Embryonic facial prominence (tissue), 1 donor: Measurements from ENCODE around the gene WEE1.
"Not testable (repeated sequence)": the region's sequence is repeated elsewhere in the genome, so short reads cannot be mapped to it uniquely, and the experiment has no call there.

Source experiments
- DNase-seq: peaks from one replicate; pipeline ENCODE4 v3.0.0-alpha.2; 2016; ENCODE audit errors: extremely low spot score

Gene WEE1

DNA sequence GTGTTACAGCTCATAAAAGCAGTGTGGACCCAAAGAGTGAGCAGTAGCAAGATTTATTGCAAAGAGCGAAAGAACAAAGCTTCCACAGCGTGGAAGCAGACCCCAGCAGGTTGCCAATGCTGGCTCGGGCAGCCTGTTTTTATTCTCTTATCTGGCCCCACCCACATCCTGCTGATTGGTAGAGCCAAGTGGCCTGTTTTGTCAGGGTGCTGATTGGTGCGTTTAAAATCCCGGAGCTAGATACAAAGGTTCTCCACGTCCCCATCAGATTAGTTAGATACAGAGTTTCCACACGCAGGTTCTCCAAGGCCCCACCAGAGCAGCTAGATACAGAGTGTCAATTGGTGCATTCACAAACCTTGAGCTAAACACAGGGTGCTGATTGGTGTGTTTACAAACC lies 48.9 kb downstream of the WEE1 start:
- not testable (repeated sequence) for DNase-seq

DNA sequence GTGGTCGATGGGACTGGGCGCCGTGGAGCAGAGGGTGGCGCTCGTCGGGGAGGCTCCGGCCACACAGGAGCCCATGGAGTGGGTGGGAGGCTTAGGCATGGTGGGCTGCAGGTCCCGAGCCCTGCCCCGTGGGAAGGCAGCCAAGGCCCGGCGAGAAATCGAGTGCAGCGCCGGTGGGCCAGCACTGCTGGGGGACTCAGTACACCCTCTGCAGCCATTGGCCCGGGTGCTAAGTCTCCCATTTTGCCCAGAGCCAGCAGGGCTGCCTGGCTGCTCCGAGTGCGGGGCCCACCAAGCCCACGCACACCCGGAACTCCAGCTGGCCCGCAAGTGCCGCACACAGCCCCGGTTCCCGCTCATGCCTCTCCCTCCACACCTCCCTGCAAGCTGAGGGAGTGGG lies 49.6 kb downstream of the WEE1 start:
- DNase-seq, result not testable (repeated sequence)

DNA sequence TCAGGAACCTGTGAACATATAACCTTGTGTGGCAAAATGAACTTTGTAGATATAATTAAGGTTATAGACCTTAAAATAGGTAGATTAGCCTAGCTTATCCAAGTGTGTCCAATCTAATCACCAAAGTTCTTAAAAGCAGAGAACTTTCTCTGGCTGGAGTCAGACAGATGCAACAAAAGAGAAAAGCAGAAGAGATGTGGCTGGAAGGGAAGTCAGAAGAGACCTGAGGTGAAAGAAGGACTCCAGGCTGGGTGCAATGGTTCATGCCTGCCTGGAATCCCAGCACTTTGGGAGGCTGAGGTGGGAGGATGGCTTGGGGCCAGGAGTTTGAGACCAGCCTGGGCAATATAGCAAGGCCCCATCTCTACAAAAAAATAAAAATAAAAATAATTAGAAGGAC lies 51.0 kb downstream of the WEE1 start:
- DNase-seq, result no peak

DNA sequence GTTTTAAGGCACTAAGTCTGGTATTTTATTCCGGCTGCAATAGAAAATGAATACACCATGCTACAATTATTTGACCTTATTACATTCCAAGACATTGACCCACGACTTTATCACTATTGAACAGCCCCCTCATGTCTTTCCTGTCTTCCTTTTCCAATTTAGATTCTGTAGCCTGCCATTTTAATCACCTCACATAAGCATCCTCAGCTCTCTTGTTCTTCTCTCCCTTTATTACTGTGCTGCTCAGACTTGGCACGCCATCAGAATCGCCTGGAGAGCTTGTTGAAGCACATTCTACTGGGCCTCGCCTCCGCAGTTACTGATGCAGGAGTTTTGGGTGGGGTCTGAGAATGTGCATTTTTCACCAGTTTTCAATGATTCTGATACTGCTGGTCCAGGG lies 51.7 kb downstream of the WEE1 start:
- DNase-seq, result no peak

DNA sequence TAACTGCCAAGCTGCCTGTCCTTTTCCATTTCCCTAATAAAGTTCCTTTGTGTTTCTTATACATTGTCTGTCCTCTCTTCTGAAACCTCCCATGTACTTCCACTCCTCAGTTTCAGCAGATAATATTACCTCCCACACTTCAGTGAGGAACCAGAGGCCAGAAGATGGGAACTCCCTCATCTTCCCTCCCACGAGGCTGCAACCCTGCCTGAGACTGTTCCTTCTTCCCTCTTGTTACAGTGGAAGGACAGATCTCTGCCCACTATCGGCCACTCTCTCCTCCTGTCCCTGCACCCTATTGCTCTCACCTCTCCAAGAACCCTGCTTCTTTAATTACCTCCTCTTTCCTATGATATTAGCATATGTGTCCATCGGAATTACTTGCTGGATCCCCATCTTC lies 52.3 kb downstream of the WEE1 start:
- no peak for DNase-seq

DNA sequence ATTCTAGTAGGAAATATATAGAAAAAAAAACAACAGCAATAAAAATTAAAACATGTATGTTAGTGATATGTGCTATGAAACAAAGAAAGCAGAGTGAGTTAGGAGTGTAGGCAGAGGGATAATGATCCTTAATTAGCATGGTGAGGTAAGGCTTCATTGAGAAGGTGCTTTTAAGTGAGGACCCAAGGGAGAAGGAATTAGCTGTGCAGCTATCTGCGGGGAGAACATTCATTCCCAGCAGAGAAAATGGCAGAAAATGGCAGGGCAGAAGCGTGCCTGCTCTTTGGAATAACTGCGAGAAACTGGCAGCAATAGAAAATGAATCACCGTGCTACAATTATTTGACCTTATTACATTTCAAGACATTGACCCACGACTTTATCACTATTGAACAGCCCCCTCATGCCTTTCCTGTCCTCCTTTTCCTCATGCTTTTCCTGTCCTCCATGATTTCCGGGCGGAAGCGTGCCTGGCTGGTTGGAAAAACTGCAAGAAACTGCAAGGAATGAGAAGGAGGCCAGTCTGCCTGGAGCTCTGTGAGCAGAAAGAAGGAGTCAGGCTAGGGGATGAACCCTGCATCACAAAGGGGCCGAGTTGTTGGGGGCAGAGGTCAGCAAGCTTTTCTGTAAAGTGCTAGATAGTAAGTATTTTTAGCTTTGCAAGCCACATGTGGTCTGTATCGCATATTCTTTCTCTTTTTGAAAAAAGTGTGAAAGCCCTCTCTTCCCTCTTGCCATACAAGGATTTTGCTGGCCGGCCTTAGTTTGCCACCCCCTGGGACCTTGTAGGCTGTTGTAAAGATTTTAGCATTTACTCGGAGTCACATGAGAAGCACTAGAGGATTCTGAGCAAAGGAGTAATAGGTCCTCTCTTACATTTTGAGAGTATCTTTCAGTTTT lies 53.3 kb downstream of the WEE1 start:
- DNase-seq, result no peak

DNA sequence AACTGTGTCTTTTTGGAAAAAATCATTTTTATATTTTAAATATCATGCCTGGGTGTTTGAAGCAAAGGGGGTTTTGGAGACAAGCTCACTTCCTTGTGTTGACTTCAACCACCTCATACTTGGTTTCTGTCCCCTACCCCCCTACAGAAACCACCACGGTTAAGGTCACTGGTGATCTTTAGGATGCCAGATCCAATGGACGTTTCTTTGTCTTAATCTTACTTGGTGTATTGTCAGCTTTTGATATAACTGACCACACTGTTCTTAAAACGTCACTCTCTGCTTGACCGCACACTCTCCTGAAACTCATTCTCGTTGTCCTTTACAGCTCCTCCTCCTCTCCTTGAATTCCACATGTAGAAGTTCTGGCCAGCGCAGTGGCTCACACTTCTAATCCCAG lies 55.6 kb downstream of the WEE1 start:
- no peak for DNase-seq

DNA sequence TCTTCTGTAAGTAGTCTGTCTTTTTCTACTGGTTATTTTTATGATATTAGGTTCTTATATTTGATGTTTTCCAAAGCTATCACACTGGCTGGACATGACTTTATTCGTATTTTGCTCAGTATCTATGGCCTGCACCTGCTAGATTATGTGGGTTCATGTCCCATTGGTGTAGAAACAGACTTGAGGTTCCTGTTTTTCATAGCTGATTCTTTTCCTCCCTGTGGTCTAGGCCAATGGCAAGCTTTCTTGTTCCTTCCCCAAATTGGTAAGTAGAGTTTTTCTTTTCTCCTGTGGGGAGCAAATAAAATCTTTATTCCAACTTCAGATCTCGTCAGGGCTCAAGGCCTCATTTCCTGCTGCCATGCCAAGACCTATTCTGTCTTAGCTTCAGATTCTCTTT lies 60.2 kb downstream of the WEE1 start:
- DNase-seq, result no peak

DNA sequence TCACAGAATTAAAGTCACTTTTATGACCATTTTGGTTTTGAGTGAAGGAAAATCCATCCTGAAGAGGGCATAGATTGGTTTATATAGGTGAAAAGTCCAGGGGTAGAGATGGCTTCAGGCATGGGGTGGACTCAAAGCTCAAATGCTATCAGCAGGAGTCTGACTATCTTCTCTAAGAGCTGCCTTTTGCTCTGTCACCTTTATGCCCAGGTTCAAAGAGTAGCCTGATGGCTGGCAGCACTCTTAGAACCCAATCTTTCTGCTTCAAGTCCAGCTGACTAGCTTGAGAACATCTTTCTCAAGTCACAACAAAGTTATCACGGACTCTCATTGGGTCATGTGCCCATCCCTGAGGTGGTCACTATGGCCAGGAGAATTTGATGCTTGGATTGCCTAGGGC lies 63.2 kb downstream of the WEE1 start:
- DNase-seq, result no peak

DNA sequence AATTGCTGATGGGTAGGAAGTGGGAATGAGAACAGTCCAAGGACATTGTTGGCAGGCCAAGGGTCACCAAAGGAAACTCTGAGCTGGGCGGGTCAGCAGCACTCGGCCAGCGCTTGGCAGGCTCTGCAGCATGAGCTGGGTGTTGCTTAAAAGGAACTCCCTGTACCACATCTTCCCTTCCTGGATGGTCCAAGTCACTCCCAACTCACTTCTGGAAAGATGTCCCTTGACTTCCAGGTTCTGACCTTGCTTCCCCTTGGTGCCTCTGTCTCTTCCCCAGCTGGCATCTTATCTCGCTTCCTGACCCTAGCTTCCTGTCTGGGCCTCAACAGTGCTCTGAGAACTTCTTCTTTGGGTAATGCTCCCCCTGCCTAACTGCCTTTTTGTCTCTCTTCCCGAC lies 65.6 kb downstream of the WEE1 start:
- no peak for DNase-seq
